HEK293T (cell line): Measurements from ENCODE around the gene COG8.

Experiments
- CTCF ChIA-PET: fragments of 350-600 bp; formaldehyde crosslinking; extraction: SDS; loops from one replicate; lab custom pipeline; 2021; ENCODE audit warnings: antibody characterized with exemption, inconsistent platforms; lab: Yijun Ruan, JAX
- POLR2A ChIA-PET: fragments of 350-600 bp; formaldehyde crosslinking; extraction: SDS; loops from one replicate; lab custom pipeline; 2020; ENCODE audit warnings: antibody characterized with exemption, inconsistent platforms; lab: Yijun Ruan, JAX
- DNase-seq: peaks from one replicate; pipeline ENCODE4 v3.0.0; 2012; ENCODE audit warnings: mixed read lengths; ENCODE audit errors: extremely low spot score
- ARNT ChIP-seq: fragments of 450-650 bp; IDR thresholded peaks from 2 replicates; pipeline ENCODE4 v1.6.1; 2017; ENCODE audit warnings: mild to moderate bottlenecking
- BHLHE40 ChIP-seq: fragments of 450-650 bp; IDR thresholded peaks from 2 replicates; pipeline ENCODE4 v1.6.1; 2016; ENCODE audit warnings: mild to moderate bottlenecking, moderate library complexity, borderline replicate concordance
- CTBP1 ChIP-seq: fragments of 450-650 bp; IDR thresholded peaks from 2 replicates; pipeline ENCODE4 v1.6.1; 2016; ENCODE audit warnings: borderline replicate concordance
- ELF4 ChIP-seq: fragments of 450-650 bp; IDR thresholded peaks from 2 replicates; pipeline ENCODE4 v1.6.1; 2017; ENCODE audit warnings: antibody characterized with exemption
- FOXA1 ChIP-seq: fragments of 450-650 bp; IDR thresholded peaks from 2 replicates; pipeline ENCODE4 v1.6.1; 2016; ENCODE audit warnings: mild to moderate bottlenecking
- FOXK2 ChIP-seq: fragments of 450-650 bp; IDR thresholded peaks from 2 replicates; pipeline ENCODE4 v1.6.1; 2016; ENCODE audit warnings: mild to moderate bottlenecking
- FOXM1 ChIP-seq: fragments of 450-650 bp; IDR thresholded peaks from 2 replicates; pipeline ENCODE4 v1.6.1; 2017; ENCODE audit warnings: mild to moderate bottlenecking, borderline replicate concordance
- HDGF ChIP-seq: fragments of 450-650 bp; IDR thresholded peaks from 2 replicates; pipeline ENCODE4 v1.6.1; 2017; ENCODE audit warnings: antibody characterized with exemption, borderline replicate concordance
- L3MBTL2 ChIP-seq: fragments of 450-650 bp; conservative IDR thresholded peaks from 2 replicates; pipeline ENCODE4 v1.6.1; 2016; ENCODE audit warnings: mild to moderate bottlenecking
- LEF1 ChIP-seq: fragments of 450-650 bp; IDR thresholded peaks from 2 replicates; pipeline ENCODE4 v1.6.1; 2017; ENCODE audit warnings: mild to moderate bottlenecking, borderline replicate concordance
- NFRKB ChIP-seq: fragments of 450-650 bp; IDR thresholded peaks from 2 replicates; pipeline ENCODE4 v1.6.1; 2016; ENCODE audit warnings: mild to moderate bottlenecking, moderate library complexity
- PKNOX1 ChIP-seq: fragments of 450-650 bp; IDR thresholded peaks from 2 replicates; pipeline ENCODE4 v1.6.1; 2016
- SP1 ChIP-seq: fragments of 450-650 bp; IDR thresholded peaks from 2 replicates; pipeline ENCODE4 v1.6.1; 2017
- SUZ12 ChIP-seq: fragments of 450-650 bp; IDR thresholded peaks from 2 replicates; pipeline ENCODE4 v1.6.1; 2016; ENCODE audit warnings: mild to moderate bottlenecking
- TARDBP ChIP-seq: fragments of 450-650 bp; IDR thresholded peaks from 2 replicates; pipeline ENCODE4 v1.6.1; 2016
- ZNF384 ChIP-seq: fragments of 450-650 bp; IDR thresholded peaks from 2 replicates; pipeline ENCODE4 v1.6.1; 2016

The COG8 gene

GRCh38 chr16:69346683-69347082 is 7.3 kb upstream of the COG8 start:
- TF ChIP-seq NFRKB, result no peak
- no peak for DNase-seq
- POLR2A ChIA-PET, result interaction anchor here (1.5 kb wide), 1 partner anchor 38 kb away, joined by 3 read pairs; no protein-coding TSS in a partner anchor
- CTCF ChIA-PET, result no interaction called here

GRCh38 chr16:69345923-69346322 is 6.6 kb upstream of the COG8 start:
- ChIA-PET CTCF (no interaction called here), POLR2A (no interaction called here)
- no peak for DNase-seq

GRCh38 chr16:69344171-69344570 is 4.8 kb upstream of the COG8 start:
- no peak for DNase-seq
- POLR2A ChIA-PET, result no interaction called here
- TF ChIP-seq ELF4 (no peak), TARDBP (no peak)
- CTCF ChIA-PET, result no interaction called here

More at GRCh38 chr16:69345923-69346322, 6.6 kb upstream of the COG8 start:
- TF ChIP-seq ELF4, result 0 out of 2 replicates have a peak, but pooled peaks have one; percentile 9
- TF ChIP-seq SUZ12, result no peak

GRCh38 chr16:69340095-69340644 is 806 bp upstream of the COG8 start:
- POLR2A ChIA-PET, result interaction anchor here (0.7 to 1.4 kb wide), 5 partner anchors 10 to 14 kb away, joined by 3 to 6 read pairs (median 5); partner anchors contain the start of gene PDF
- no peak for DNase-seq
- TF ChIP-seq FOXA1 (no peak), LEF1 (no peak), L3MBTL2 (no peak), HDGF (no peak), CTBP1 (no peak), TARDBP (no peak), ZNF384 (no peak), ELF4 (no peak), BHLHE40 (no peak), ARNT (no peak), PKNOX1 (no peak), FOXK2 (no peak), SUZ12 (no peak), FOXM1 (no peak), NFRKB (no peak), SP1 (no peak)
- CTCF ChIA-PET, result no interaction called here

GRCh38 chr16:69338557-69339288 is 641 bp downstream of the COG8 start:
- CTCF ChIA-PET, result no interaction called here
- TF ChIP-seq NFRKB (no peak), HDGF (no peak), FOXA1 (no peak), FOXM1 (no peak), SP1 (no peak), PKNOX1 (no peak), L3MBTL2 (peak; percentile 21), ARNT (no peak), CTBP1 (no peak)
- no peak for DNase-seq
- POLR2A ChIA-PET, result interaction anchor here (0.9 to 1.3 kb wide), 2 partner anchors 9 to 50 kb away, joined by 3 to 4 read pairs; no protein-coding TSS in a partner anchor

- no peak for TF ChIP-seq L3MBTL2
- no peak for TF ChIP-seq BHLHE40
- no peak for TF ChIP-seq SP1
- no peak for TF ChIP-seq FOXM1
- TF ChIP-seq ZNF384, result no peak
- TF ChIP-seq FOXK2, result no peak
- TF ChIP-seq LEF1, result no peak
- no peak for TF ChIP-seq NFRKB
- TF ChIP-seq FOXA1, result no peak
- TF ChIP-seq TARDBP, result no peak
- TF ChIP-seq HDGF, result no peak
- CTCF ChIA-PET, result no interaction called here
- DNase-seq, result no peak
- POLR2A ChIA-PET, result no interaction called here
Measured at GRCh38 chr16:69334696-69335095, 4.7 kb downstream of the COG8 start.

GRCh38 chr16:69330286-69331109 is 8.9 kb downstream of the COG8 start, which contains the start of gene PDF:
Gene PDF, minus strand, starts transcription at chr16:69330588. Its CDS starts 18 bp downstream, at chr16:69330570.
- DNase-seq, result peak; percentile 89
- POLR2A ChIA-PET, result interaction anchor here (1.3 to 1.7 kb wide), 3 partner anchors 10 to 18 kb away, joined by 3 to 5 read pairs (median 5); no protein-coding TSS in a partner anchor
- CTCF ChIA-PET, result no interaction called here
- TF ChIP-seq PKNOX1, result peak; percentile 76
- TF ChIP-seq HDGF, result peak; percentile 74; the same call in 1 of the 2 replicates
- peak; percentile 39; the same call in 1 of the 2 replicates for TF ChIP-seq L3MBTL2
- TF ChIP-seq LEF1, result peak; percentile 83; the same call in 1 of the 2 replicates
- peak; percentile 48; the same call in 1 of the 2 replicates for TF ChIP-seq ELF4
- TF ChIP-seq FOXA1, result no peak
